ENCODE data around the gene TMEM116. TPM values are rescaled to one million over a fixed set of nuclear protein-coding genes. Genes with fewer than 3 reads are reported as not detected.

The TMEM116 gene
- total and polyA plus RNA-seq, 2 of the 4 experiments (the other 2 are of a cell fraction) = 5.5 to 8.4 TPM

GRCh38 chr12:112011685-112012084, 1.3 kb downstream of the TMEM116 start:
- ATAC-seq (ENCODE audit: low read depth) (no peak), DNase-seq (no peak)
- H3K4me2 ChIP-seq (ENCODE audit: low read depth, low read length) = peak overlapping the region; percentile 83
- H3K36me3 ChIP-seq (ENCODE audit: control insufficient read depth, insufficient read depth, low read length) = no peaks in the 10 kb centered on the region; the same call in 1 of the 2 replicates
- no peak overlapping the region for H4K91ac ChIP-seq (ENCODE audit: insufficient read depth, low read depth, low read length)
- H4K5ac ChIP-seq (ENCODE audit: low read depth, low read length) = no peak overlapping the region
- no peak overlapping the region for H3K4me3 ChIP-seq (ENCODE audit: insufficient read depth, low read depth, low read length)
- H2AK9ac ChIP-seq (replicated peaks; ENCODE audit: low read depth, low read length, poor library complexity) = no peak overlapping the region
- H3K9me3 ChIP-seq (ENCODE audit: control insufficient read depth, insufficient read depth, low read length) = no peaks in the 10 kb centered on the region
- H3K4me1 ChIP-seq (ENCODE audit: control insufficient read depth, insufficient read depth, low read length) = peaks cover 1% of the 10 kb centered on the region; the same call in 1 of the 2 replicates
- no peak overlapping the region for H3K27ac ChIP-seq (ENCODE audit: insufficient read depth, low read length)
- in situ Hi-C loops (cut with MboI; ENCODE audit: low sequenced_read_pairs) (no loop called here), dilution Hi-C loops (cut with HindIII; ENCODE audit: low sequenced_read_pairs, unreplicated experiment) (no loop called here), intact Hi-C loops (cut with micrococcal nuclease) (no loop called here)
- H3K9me1 ChIP-seq (ENCODE audit: insufficient read depth, low read length) = peaks cover 10% of the 10 kb centered on the region
- H2BK15ac ChIP-seq (ENCODE audit: low read depth, low read length) = no peak overlapping the region
- TF ChIP-seq CEBPB (IDR thresholded peaks at IDR 0.05; ENCODE audit: low read depth, low read length) (no peak), ELK1 (IDR thresholded peaks at IDR 0.05; ENCODE audit: borderline replicate concordance, low read depth, low read length) (no peak), SMC3 (IDR thresholded peaks at IDR 0.05; ENCODE audit: low read depth, low read length) (no peak), CHD1 (IDR thresholded peaks at IDR 0.05; ENCODE audit: low read depth, low read length) (no peak), RAD21 (IDR thresholded peaks at IDR 0.05; ENCODE audit: low read length) (no peak), FOS (IDR thresholded peaks at IDR 0.05; ENCODE audit: low read depth, low read length) (no peak), NFE2L2 (IDR thresholded peaks at IDR 0.05; ENCODE audit: low read depth, low read length) (no peak), USF2 (IDR thresholded peaks at IDR 0.05; ENCODE audit: low read depth, low read length) (no peak), POLR2A (IDR thresholded peaks at IDR 0.05; ENCODE audit: low read depth, low read length) (no peak), MXI1 (IDR thresholded peaks at IDR 0.05; ENCODE audit: borderline replicate concordance, low read depth, low read length) (no peak), CTCF (conservative IDR thresholded peaks at IDR 0.05; ENCODE audit: low read depth, low read length) (no peak), MAZ (IDR thresholded peaks at IDR 0.05; ENCODE audit: borderline replicate concordance, low read depth, low read length) (no peak), BHLHE40 (IDR thresholded peaks at IDR 0.05; ENCODE audit: low read depth, low read length) (no peak), MAFK (IDR thresholded peaks at IDR 0.05; ENCODE audit: low read depth, low read length) (no peak), RFX5 (IDR thresholded peaks at IDR 0.05; ENCODE audit: low read depth, low read length) (no peak), RCOR1 (IDR thresholded peaks at IDR 0.05; ENCODE audit: insufficient replicate concordance, low read length) (no peak)
- H4K8ac ChIP-seq (ENCODE audit: low read depth in 2 of 2, low read length in 2 of 2) = 0 out of 4 replicates have a peak overlapping the region, but pooled peaks of 1 of the 2 experiments have one; percentile 32
- no peak overlapping the region for H3K18ac ChIP-seq (ENCODE audit: low read depth, low read length)
- BruUV-seq (replicated peaks) = no TSS peak
- CTCF ChIA-PET = no interaction called here
- H2BK5ac ChIP-seq (ENCODE audit: low read depth, low read length, poor library complexity, severe bottlenecking) = no peak overlapping the region
- no peaks in the 10 kb centered on the region for H3K27me3 ChIP-seq (ENCODE audit: control insufficient read depth, insufficient read depth, low read length)
- WGBS, 2 experiments (ENCODE audit: extremely low coverage in 2 of 2, insufficient read length in 1 of 2) = 85% methylated on average over 5 of the region's 8 CpGs; no CpG with 5 or more reads in 1 of the 2 experiments
- POLR2A ChIA-PET (ENCODE audit: unreplicated experiment) = no interaction called here
- no peak overlapping the region for H2BK20ac ChIP-seq (ENCODE audit: low read depth, low read length)
- H3K14ac ChIP-seq (replicated peaks; ENCODE audit: low read depth, low read length) = no peak overlapping the region
- H2AK5ac ChIP-seq (ENCODE audit: low read depth, low read length) = no peak overlapping the region
- H3K56ac ChIP-seq (ENCODE audit: extremely low read depth, insufficient read depth, low read length) = no peak overlapping the region
- H2AFZ ChIP-seq (replicated peaks; ENCODE audit: low read length, poor library complexity) = no peak overlapping the region
- H2BK120ac ChIP-seq (ENCODE audit: low read depth, low read length) = no peak overlapping the region
- no peak overlapping the region for H3K9ac ChIP-seq (ENCODE audit: low read depth, low read length)
- H3K4ac ChIP-seq (ENCODE audit: low read depth, low read length) = no peak overlapping the region
- H3K79me1 ChIP-seq (ENCODE audit: low read depth in 1 of 2, low read length in 2 of 2) = peaks cover 23 to 49% of the 10 kb centered on the region in 2 experiments
- no peak overlapping the region for H3K23ac ChIP-seq (ENCODE audit: low read depth, low read length)
- H4K20me1 ChIP-seq (ENCODE audit: insufficient read depth, low read length) = peaks cover 7% of the 10 kb centered on the region; the same call in 1 of the 2 replicates
